GM21717 (cell line): ENCODE measurements around the gene NME1.
"Not testable (repeated sequence)": the region's sequence is repeated elsewhere in the genome, so short reads cannot be mapped to it uniquely, and the experiment has no call there.

Source experiments
- ATAC-seq: cut with Tn5 transposase; IDR thresholded peaks from one replicate; pipeline ENCODE4 v1.9.1; 2021; ENCODE audit warnings: mild to moderate bottlenecking, moderate library complexity; ENCODE audit not compliant: unreplicated experiment

The NME1 gene

DNA sequence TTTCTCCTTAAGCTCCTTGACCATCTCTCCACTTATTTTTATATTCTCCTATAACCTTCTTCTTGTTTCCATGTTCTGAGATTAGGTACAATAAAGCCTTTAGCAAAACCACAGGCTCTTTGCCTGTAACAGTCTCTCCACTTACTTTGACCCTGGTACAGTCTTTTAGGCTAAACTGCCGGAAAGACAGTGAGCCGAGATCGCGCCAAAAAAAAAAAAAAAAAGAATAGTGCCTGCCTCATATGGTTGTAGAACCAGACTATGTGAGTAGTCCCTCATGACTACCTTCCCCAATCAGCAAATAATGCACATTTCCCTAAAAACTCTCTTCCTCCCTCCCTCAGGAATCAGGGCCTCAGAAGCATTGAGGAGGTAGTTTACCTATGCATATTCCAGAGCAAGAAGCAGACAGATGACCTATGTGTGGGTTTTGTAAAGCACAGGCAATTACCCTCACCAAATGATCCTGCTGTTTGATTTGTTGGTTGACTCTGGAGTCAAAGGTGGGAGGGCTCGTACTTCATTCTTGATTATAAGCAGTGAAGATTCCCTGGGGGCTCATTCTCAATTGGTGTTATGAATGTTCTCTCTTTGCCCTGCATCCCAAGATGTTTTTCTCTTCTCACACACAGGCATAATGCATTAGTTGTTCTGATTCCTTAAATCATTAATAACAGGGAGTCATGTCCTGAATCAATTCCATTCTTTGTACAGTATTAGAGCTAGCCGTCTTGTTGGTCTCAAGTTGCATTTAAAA is 8.9 kb upstream of the NME1 start:
- ATAC-seq = no peak

DNA sequence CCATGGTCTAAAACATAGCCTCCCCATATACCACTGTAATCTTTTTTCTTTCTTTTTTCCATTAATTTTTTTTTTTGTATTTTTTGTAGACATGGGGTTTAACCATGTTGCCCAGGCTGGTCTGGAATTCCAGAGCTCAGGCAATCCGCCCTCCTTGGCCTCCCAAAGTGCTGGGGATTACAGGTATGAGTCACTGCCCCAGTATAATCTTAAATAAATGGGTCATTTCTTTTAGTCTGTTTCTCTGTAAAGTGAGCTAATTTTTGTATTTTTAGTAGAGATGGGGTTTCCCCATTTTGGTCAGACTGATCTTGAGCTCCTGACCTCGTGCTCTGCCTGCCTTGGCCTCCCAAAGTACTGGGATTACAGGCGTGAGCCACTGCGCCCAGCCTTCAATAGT is 5.7 kb upstream of the NME1 start:
- no peak for ATAC-seq

DNA sequence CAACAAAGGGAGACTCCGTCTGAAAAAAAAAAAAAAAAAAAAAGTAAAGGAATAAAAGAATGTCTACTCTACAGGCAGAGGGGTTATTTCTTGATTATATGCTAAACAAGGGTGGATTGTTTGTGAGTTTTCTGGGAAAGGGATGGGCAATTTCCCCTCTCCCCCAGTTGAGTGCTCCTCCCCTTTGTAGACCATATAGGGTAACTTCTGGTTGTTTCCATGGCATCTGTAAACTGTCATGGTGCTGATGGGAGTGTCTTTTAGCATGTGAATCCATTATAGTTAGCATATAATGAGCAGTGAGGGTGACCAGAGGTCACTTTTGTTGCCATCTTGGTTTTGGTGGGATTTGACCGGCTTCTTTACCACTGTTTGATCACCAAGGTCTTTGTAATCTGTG is 4.2 kb upstream of the NME1 start:
- no peak for ATAC-seq

DNA sequence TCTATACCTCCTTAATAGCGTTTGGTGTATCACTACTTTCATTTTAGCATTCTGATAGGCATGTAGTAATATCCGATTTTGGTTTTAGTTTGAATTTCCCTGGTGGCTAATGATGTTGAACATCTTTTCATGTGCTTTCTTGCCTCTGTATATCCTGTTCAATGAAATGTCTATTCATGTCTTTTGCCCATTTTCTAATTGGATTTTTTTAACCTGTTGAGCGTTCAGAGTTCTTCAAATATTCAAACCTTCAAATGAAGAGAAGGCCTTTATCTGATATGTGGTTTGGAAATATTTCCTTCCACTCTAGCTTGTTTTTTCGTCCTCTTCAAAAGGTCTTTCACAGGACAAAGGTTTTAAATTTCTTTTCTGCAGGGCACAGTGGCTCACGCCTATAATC is 2.4 kb upstream of the NME1 start:
- ATAC-seq = no peak

DNA sequence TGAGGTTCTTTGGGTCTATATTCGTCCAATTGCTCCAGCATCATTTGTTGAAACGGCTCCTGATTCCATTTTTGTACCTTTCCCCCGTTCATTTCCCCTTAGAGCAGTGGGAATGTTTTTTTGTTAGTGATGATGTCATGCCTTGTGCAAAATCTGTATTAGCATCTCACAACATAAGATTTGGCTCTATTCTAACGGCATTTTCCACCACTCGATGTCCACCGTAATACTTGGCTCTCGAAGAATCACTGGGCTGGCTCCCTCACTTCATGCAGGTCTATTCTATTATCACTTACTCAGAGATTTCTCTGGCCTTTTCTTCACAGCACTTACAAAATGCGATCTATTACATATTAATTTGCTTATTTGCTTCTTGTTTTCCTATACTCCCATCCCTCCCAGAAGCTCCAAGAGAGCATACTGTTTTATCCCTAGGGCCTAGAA is 571 bp upstream of the NME1 start:
- peak; percentile 9 for ATAC-seq

DNA sequence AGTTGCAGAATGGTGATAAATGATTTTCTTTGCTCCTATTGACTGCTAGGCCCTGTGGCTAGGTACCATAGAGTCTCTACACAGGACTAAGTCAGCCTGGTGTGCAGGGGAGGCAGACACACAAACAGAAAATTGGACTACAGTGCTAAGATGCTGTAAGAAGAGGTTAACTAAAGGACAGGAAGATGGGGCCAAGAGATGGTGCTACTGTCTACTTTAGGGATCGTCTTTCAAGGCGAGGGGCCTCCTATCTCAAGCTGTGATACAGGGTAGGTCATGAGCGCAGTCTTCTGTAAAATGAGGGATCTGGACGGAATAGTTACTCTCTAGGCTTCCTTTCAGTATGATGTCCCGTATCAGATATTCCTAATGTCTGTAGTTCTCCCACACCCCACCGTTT is 817 bp downstream of the NME1 start:
- no peak for ATAC-seq

DNA sequence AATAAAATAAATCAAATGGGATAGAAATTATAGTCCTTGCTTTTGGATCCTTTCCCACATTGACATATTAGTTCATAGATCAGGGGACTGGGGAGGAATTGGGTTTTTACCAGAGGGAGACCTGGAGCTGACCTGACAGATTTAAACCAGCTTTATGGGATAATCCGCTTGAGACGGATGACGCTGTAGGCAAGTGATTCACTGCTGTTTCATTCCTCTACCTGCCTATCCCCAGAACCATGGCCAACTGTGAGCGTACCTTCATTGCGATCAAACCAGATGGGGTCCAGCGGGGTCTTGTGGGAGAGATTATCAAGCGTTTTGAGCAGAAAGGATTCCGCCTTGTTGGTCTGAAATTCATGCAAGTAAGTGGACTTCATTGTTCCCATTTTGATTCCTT is 2.1 kb downstream of the NME1 start:
- no peak for ATAC-seq

DNA sequence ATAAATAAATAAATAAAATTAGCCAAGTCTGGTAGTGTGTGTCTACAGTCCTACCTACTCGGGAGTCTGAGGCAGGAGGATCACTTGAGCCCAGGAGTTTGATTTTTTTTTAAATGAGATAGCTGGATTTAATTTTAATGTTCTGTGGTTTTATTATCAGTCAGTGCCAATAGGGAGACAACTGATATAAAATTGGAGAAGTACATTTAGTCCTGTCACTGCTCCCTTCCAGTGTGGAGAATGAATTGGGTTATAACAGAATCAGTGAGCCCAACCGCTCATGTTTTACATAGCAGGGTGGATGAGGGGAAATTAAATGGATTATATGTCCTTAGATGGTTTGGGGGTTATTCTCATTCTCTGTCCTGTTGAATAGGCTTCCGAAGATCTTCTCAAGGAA is 6.2 kb downstream of the NME1 start:
- ATAC-seq = no peak

DNA sequence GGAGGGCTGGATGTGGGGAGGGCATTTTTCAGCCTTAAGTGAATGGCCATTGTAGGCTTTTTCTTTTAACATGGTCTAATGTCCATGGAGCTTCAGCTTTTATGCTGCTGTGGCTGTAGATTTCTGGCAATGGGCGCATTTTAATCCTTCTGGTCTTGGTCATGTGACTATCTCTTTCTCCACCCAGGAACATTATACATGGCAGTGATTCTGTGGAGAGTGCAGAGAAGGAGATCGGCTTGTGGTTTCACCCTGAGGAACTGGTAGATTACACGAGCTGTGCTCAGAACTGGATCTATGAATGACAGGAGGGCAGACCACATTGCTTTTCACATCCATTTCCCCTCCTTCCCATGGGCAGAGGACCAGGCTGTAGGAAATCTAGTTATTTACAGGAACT is 8.2 kb downstream of the NME1 start:
- ATAC-seq = no peak

DNA sequence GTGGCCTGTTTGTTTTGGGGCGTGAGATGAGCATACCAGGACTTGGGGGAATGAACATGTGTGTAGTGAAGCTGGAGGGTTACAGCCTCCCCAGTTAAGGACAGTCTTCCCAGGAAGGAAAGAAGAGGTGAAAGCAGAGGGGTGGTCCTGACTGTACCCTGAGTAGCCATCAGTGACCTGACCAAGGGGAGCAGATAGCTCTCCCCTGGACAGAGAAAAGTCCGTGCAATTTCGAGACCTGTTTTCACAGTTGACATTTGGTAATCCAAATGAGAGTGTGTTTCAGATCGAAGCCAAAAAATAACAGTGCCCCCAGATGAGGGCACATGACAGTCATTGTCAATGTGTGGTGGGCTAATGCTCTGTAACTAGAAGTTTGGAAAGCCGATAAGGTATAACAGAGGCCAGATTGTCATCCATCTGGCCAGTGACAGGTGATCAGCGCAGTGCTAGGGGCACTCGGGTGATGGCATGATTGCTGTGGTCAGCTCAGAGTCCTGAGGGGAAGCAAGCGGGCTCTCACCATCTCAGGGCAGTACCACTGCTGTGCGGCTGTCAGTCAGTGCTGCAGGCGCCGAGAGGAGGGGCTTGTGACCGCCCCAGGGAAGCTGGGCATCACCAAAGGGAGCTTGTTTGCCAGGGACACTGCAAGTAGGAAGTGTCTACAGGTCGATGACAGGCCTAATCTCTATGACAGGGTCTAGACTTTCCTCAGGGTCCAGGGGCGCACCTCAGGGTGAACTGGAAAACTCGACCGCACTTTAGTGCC is 11.7 kb downstream of the NME1 start:
- ATAC-seq = no peak

DNA sequence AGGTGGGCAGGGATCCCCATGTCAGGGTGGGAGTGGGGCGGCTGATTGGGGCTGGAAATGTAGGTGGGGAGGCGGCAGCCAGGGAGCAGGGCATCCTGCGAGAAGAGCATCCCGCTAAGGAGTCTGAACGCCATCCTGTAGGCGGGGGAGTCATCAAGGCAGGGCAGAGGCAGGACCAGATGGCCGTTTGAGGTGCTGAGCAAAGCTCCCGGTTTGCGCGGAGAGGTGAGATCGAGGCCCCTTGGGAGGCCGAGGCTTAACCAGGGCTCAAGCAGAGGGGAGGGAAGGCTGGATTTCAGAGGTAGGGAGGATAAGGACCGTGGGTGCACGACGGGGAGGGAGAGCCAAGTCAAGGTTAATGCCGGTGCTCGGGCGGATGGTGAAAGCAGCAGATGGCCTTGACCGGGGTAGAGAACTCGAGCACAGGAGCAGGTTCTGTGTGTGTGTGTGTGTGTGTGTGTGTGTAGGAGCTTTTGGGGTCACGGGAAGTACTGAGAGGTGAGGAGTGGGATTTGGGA is 12.4 kb downstream of the NME1 start:
- ATAC-seq = peak; percentile 21

DNA sequence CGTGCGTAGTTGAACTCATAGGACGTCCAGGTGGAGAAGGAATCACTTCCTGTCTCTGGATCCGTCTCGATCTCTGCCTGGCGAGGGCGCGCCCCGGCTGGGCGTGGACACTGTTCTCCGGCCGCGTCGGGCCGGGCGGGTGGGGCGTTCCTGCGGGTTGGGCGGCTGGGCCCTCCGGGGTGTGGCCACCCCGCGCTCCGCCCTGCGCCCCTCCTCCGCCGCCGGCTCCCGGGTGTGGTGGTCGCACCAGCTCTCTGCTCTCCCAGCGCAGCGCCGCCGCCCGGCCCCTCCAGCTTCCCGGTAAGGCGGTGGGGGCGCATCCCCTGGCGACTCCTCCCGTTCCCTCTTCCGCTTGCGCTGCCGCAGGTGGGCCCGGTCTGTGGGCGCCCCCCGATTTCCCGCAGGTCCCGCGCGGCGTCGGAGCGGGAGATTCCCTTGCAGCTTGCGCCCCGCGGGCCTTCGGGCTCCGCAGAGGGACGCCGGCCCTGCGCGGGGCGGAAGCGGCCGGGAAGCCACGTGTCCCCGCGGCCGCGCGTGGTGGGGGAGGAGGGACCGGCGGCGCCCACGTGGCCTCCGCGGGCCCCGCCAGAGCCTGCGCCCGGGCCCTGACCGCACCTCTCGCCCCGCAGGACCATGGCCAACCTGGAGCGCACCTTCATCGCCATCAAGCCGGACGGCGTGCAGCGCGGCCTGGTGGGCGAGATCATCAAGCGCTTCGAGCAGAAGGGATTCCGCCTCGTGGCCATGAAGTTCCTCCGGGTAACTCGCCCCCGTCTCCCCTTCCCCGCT is 13.0 kb downstream of the NME1 start, which contains the start of gene NME2:
Gene NME2, plus strand, starts transcription at position 214 of the 789 bp plus-strand sequence. Its CDS starts 420 bp downstream, at position 634.
- ATAC-seq = peak; percentile 82

DNA sequence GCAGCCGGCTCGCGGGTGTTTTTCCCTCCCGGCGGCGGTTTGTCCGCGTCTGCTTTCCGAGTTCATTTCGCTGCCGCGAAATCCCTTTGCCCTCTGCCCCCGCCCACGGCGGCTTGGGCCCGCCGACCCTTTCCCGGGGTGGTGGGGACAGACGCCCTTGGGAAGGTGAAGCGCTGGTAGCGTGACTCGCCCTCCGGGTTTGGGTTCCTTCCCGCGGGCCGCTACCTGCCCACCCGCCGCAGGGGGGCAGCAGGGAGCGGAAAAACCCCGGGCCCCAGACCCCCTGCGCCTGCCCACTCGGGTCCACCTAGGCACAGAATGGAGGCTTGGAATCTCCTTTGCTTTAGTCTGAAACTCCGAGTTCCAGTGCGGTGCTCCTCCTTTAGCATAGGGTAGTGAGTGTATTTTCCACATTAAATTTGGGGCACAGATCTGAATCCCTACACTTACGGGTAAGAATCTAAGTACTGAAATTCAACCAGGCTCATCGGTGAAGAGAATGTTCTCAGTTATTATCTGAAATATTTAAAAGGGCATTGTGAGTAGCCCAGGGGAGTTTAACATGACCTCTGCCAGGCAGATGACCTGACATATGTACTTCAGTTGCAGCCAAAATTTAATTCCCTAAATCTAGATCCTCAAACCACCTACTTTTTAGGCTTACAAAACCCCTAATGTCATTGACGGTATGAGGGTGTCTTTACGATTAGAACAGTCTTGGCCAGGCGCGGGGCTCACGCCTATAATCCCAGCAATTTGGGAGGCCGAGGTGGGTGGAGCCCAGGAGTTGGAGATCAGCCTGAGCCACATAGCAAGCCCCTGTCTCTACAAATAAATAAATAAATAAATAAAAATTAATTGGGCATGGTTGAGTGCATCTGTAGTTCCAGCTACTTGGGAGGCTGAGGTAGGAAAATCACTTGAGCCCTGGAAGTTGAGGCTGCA is 13.9 kb downstream of the NME1 start:
- ATAC-seq = peak; percentile 50

DNA sequence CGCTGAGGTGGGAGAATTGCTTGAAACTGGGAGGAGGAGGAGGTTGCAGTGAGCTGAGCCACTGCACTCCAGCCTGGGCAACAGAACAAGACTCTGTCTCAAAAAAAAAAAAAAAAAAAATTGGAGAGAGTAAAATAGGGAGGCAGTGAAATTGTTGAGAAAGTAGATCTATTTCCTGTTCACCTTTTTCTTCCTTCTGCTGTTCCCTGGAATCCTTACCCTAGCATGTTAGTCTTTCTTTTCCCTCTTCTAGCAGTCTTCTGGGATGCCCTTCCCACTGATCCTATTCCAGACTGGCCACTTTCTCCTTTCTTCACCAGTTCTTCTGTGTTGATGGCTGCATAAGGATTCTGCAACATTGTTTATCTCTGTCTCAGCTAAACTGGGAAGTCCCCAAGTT is 16.0 kb downstream of the NME1 start:
- ATAC-seq = no peak

DNA sequence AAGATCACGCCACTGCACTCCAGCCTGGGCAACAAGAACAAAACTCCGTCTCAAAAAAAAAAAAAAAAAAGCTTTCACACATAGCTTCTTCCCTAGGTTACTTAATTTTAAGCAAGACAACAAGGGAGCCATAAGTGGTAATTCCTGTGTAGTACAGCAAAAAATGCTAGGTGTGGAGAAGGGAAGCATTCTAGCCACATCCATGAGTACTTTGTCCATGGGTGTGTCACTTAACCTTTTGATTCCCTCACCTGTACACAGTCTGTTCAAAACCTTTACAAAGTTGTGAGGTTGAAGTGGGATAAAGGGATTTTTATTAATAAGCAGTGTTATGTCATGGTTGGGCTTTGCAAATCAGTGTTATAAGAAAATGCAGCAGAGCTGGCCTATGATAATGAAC is 17.4 kb downstream of the NME1 start:
- no peak for ATAC-seq

DNA sequence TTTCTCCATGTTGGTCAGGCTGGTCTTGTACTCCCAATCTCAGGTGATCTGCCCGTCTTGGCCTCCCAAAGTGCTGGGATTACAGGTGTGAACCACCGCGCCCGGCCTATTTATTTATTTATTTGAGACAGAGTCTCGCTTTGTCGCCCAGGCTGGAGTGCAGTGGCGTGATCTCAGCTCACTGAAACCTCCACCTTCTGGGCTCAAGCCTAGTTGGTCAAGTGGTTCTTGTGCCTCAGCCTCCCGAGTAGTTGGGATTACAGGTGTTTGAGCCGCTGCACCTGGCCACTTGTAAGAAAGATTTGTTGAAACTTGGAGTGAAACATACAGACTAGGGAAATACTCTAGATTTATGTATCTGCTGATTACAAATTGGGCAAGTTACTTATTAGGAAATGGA is 18.7 kb downstream of the NME1 start:
- ATAC-seq = not testable (repeated sequence)

DNA sequence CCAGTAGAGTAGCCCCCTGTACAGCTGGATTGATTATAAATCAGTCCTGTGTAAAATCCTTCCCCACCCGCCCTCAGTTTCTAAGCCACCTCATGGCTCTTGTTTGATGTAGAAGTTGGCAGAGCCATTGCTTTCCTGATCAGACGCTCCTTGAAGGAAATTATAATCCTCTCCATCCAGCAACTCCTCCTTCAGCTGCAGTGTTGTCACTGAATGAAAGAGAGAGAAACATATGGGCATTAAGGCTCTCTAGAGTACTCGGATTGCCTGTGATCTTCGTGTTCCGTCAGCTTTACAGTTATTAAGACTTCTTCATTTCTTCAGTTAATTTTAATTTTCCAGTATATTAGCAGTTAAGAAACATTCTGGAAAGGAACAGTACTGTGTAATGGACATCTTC is 27.1 kb downstream of the NME1 start:
- no peak for ATAC-seq

DNA sequence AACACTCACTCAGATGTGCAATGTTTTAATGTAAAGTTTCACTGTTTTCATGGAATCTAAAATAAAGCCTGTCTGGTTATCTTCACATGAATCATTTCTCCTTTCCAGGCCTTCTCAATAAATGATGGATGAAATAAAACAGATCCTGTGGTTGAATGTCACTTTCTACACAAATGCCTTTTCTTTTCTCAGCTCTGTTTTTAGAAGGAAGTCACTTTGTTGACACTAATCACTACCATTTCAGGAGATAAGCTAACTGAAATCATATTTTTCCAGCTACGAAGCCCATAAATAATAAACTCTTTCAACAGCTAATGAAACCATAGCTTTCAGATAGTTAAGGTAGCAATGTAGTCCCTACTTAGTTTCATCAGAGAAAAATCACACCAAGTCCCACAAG is 30.8 kb downstream of the NME1 start:
- ATAC-seq = no peak

DNA sequence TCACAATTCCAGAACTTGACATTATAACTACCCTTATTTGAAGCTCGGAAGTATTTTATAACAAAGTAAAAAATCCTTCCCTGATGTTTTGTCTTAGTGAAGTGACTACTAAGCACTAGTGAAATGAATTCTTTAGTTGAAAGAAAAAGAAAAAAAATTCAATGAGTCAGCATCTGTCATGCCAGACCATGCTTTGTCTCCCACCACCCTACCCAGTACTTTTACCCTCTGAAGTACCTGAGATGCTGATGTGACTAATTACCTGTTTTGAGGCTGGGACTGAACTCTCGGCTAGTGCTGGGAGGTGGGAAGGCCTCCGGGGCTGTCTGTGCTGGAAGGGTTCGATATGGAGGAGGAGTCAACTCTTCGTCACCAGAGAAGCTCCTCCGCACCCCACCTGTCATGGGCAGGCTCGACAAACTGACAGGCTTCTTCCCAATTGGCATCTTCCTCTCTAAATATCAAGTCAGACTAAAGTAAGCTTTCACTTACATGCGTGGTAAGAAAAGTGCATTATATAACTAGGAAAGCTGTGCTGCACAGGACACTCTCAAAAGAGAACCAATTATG is 32.5 kb downstream of the NME1 start:
- no peak for ATAC-seq
